ENCODE results near the gene ABHD10. TPM values are rescaled to one million over a fixed set of nuclear protein-coding genes. Genes with fewer than 3 reads are reported as not detected.

Gene ABHD10
- total RNA-seq, 2 experiments from 2014 or later, result 36.3 to 43.7 TPM

GRCh38 chr3:112003321-112004080 is 24.7 kb downstream of the ABHD10 start:
- Mint-ChIP-seq H3K4me1 (ENCODE audit: low read depth) (peaks cover 36% of the 10 kb centered on the region), H3K4me3 (no peak overlapping the region), H3K27me3 (ENCODE audit: low read depth) (no peaks in the 10 kb centered on the region), H3K27ac (no peak overlapping the region), H3K36me3 (ENCODE audit: low read depth) (no peaks in the 10 kb centered on the region), H3K9me3 (ENCODE audit: insufficient read depth) (no peaks in the 10 kb centered on the region)
- ATAC-seq (no peak), DNase-seq (no peak)
- POLR2A ChIA-PET, result interaction anchor here (1.1 kb wide), 1 partner anchor 25 kb away, joined by 6 read pairs; the partner anchor contains the start of gene ABHD10
- CTCF ChIA-PET, result interaction anchor here (0.6 to 20.7 kb wide), 6 partner anchors 9 to 1647 kb away, joined by 3 to 351 read pairs (median 6); no protein-coding TSS in a partner anchor

- DNase-seq, result no peak
- no peak overlapping the region for H3K4me3 Mint-ChIP-seq
- ChIA-PET POLR2A (interaction anchor here (1.1 kb wide), 1 partner anchor 25 kb away, joined by 6 read pairs; the partner anchor contains the start of gene ABHD10), CTCF (interaction anchor here (1.2 to 20.7 kb wide), 4 partner anchors 9 to 39 kb away, joined by 3 to 351 read pairs (median 44); no protein-coding TSS in a partner anchor)
- peaks cover 29% of the 10 kb centered on the region for H3K4me1 Mint-ChIP-seq (ENCODE audit: low read depth)
- no peaks in the 10 kb centered on the region for H3K9me3 Mint-ChIP-seq (ENCODE audit: insufficient read depth)
- no peak for ATAC-seq
- no peak overlapping the region for H3K27ac Mint-ChIP-seq
- H3K27me3 Mint-ChIP-seq (ENCODE audit: low read depth), result no peaks in the 10 kb centered on the region
- no peaks in the 10 kb centered on the region for H3K36me3 Mint-ChIP-seq (ENCODE audit: low read depth)
These were observed 25.4 kb downstream of the ABHD10 start for GRCh38 chr3:112004187-112004586.

- DNase-seq, result no peak
- H3K4me1 Mint-ChIP-seq (ENCODE audit: low read depth), result peaks cover 24% of the 10 kb centered on the region
- no peaks in the 10 kb centered on the region for H3K27me3 Mint-ChIP-seq (ENCODE audit: low read depth)
- no peaks in the 10 kb centered on the region for H3K36me3 Mint-ChIP-seq (ENCODE audit: low read depth)
- ChIA-PET CTCF (interaction anchor here (2.2 to 20.7 kb wide), 3 partner anchors 10 to 39 kb away, joined by 8 to 351 read pairs (median 81); no protein-coding TSS in a partner anchor), POLR2A (no interaction called here)
- no peak overlapping the region for H3K27ac Mint-ChIP-seq
- no peaks in the 10 kb centered on the region for H3K9me3 Mint-ChIP-seq (ENCODE audit: insufficient read depth)
- no peak overlapping the region for H3K4me3 Mint-ChIP-seq
- no peak for ATAC-seq
These were observed 25.8 kb downstream of the ABHD10 start for GRCh38 chr3:112004669-112005068.

GRCh38 chr3:112005091-112005672 is 26.4 kb downstream of the ABHD10 start:
- CTCF ChIA-PET, result interaction anchor here (2.2 to 20.7 kb wide), 3 partner anchors 9 to 38 kb away, joined by 8 to 351 read pairs (median 81); no protein-coding TSS in a partner anchor
- POLR2A ChIA-PET, result no interaction called here
- H3K27ac Mint-ChIP-seq, result no peak overlapping the region
- no peaks in the 10 kb centered on the region for H3K9me3 Mint-ChIP-seq (ENCODE audit: insufficient read depth)
- H3K36me3 Mint-ChIP-seq (ENCODE audit: low read depth), result no peaks in the 10 kb centered on the region
- DNase-seq, result no peak
- H3K4me3 Mint-ChIP-seq, result no peak overlapping the region
- peaks cover 22% of the 10 kb centered on the region for H3K4me1 Mint-ChIP-seq (ENCODE audit: low read depth)
- H3K27me3 Mint-ChIP-seq (ENCODE audit: low read depth), result no peaks in the 10 kb centered on the region
- no peak for ATAC-seq

GRCh38 chr3:112007633-112008032 is 28.8 kb downstream of the ABHD10 start:
- Mint-ChIP-seq H3K4me1 (ENCODE audit: low read depth) (peaks cover 18% of the 10 kb centered on the region), H3K4me3 (no peak overlapping the region), H3K9me3 (ENCODE audit: insufficient read depth) (no peaks in the 10 kb centered on the region), H3K27me3 (ENCODE audit: low read depth) (no peaks in the 10 kb centered on the region), H3K27ac (no peak overlapping the region), H3K36me3 (ENCODE audit: low read depth) (no peaks in the 10 kb centered on the region)
- ChIA-PET POLR2A (no interaction called here), CTCF (interaction anchor here (1.2 to 2.7 kb wide), 6 partner anchors 9 to 290 kb away, joined by 3 to 14 read pairs (median 6); no protein-coding TSS in a partner anchor)
- no peak for DNase-seq
- no peak for ATAC-seq

GRCh38 chr3:112009670-112010069 is 30.8 kb downstream of the ABHD10 start:
- Mint-ChIP-seq H3K9me3 (ENCODE audit: insufficient read depth) (no peaks in the 10 kb centered on the region), H3K36me3 (ENCODE audit: low read depth) (no peaks in the 10 kb centered on the region), H3K27me3 (ENCODE audit: low read depth) (no peaks in the 10 kb centered on the region), H3K27ac (no peak overlapping the region), H3K4me3 (no peak overlapping the region), H3K4me1 (ENCODE audit: low read depth) (peaks cover 13% of the 10 kb centered on the region)
- POLR2A ChIA-PET, result no interaction called here
- CTCF ChIA-PET, result interaction anchor here (0.7 to 9.8 kb wide), 2 partner anchors 15 to 34 kb away, joined by 3 to 351 read pairs; partner anchors contain the start of gene TAGLN3
- DNase-seq (peak; percentile 14), ATAC-seq (no peak)

GRCh38 chr3:112010636-112011035 is 31.8 kb downstream of the ABHD10 start:
- ChIA-PET POLR2A (no interaction called here), CTCF (interaction anchor here (9.8 kb wide), 1 partner anchor 16 kb away, joined by 351 read pairs; the partner anchor contains the start of gene TAGLN3)
- Mint-ChIP-seq H3K36me3 (ENCODE audit: low read depth) (no peaks in the 10 kb centered on the region), H3K27ac (no peak overlapping the region), H3K4me1 (ENCODE audit: low read depth) (peaks cover 13% of the 10 kb centered on the region), H3K9me3 (ENCODE audit: insufficient read depth) (no peaks in the 10 kb centered on the region), H3K27me3 (ENCODE audit: low read depth) (no peaks in the 10 kb centered on the region), H3K4me3 (no peak overlapping the region)
- ATAC-seq (no peak), DNase-seq (peak; percentile 9)

- Mint-ChIP-seq H3K27me3 (ENCODE audit: low read depth) (no peaks in the 10 kb centered on the region), H3K36me3 (ENCODE audit: low read depth) (no peaks in the 10 kb centered on the region), H3K4me1 (ENCODE audit: low read depth) (peaks cover 13% of the 10 kb centered on the region), H3K27ac (no peak overlapping the region), H3K4me3 (no peak overlapping the region), H3K9me3 (ENCODE audit: insufficient read depth) (no peaks in the 10 kb centered on the region)
- POLR2A ChIA-PET, result interaction anchor here (0.5 kb wide), 1 partner anchor 116 kb away, joined by 3 read pairs; no protein-coding TSS in a partner anchor
- CTCF ChIA-PET, result interaction anchor here (3.1 to 9.8 kb wide), 2 partner anchors 17 to 44 kb away, joined by 40 to 351 read pairs; partner anchors contain the start of gene TAGLN3
- ATAC-seq (no peak), DNase-seq (peak; percentile 10)
These were observed 32.6 kb downstream of the ABHD10 start for GRCh38 chr3:112011376-112011940.

- no peaks in the 10 kb centered on the region for H3K36me3 Mint-ChIP-seq (ENCODE audit: low read depth)
- DNase-seq (no peak), ATAC-seq (no peak)
- H3K9me3 Mint-ChIP-seq (ENCODE audit: insufficient read depth), result no peaks in the 10 kb centered on the region
- ChIA-PET POLR2A (interaction anchor here (1.0 to 1.8 kb wide), 2 partner anchors 23 to 33 kb away, joined by 3 to 9 read pairs; partner anchors contain the start of gene ABHD10), CTCF (interaction anchor here (0.7 to 9.8 kb wide), 26 partner anchors 12 to 344 kb away, joined by 3 to 351 read pairs (median 8); partner anchors contain the start of genes ABHD10, PHLDB2, TAGLN3 and TMPRSS7)
- H3K4me3 Mint-ChIP-seq, result no peak overlapping the region
- no peaks in the 10 kb centered on the region for H3K27me3 Mint-ChIP-seq (ENCODE audit: low read depth)
- peaks cover 13% of the 10 kb centered on the region for H3K4me1 Mint-ChIP-seq (ENCODE audit: low read depth)
- H3K27ac Mint-ChIP-seq, result peak overlapping the region; percentile 53
These were observed 33.6 kb downstream of the ABHD10 start for GRCh38 chr3:112012205-112012992.

- ChIA-PET POLR2A (interaction anchor here (1.0 to 1.8 kb wide), 2 partner anchors 24 to 34 kb away, joined by 3 to 9 read pairs; partner anchors contain the start of gene ABHD10), CTCF (interaction anchor here (0.6 to 9.8 kb wide), 53 partner anchors 9 to 403 kb away, joined by 3 to 351 read pairs (median 4); partner anchors contain the start of genes ABHD10, PHLDB2, TAGLN3 and TMPRSS7)
- H3K4me3 Mint-ChIP-seq, result no peak overlapping the region
- no peaks in the 10 kb centered on the region for H3K27me3 Mint-ChIP-seq (ENCODE audit: low read depth)
- DNase-seq, result peak; percentile 74
- H3K9me3 Mint-ChIP-seq (ENCODE audit: insufficient read depth), result no peaks in the 10 kb centered on the region
- no peaks in the 10 kb centered on the region for H3K36me3 Mint-ChIP-seq (ENCODE audit: low read depth)
- peaks cover 13% of the 10 kb centered on the region for H3K4me1 Mint-ChIP-seq (ENCODE audit: low read depth)
- peak; percentile 88 for ATAC-seq
- H3K27ac Mint-ChIP-seq, result peak overlapping the region; percentile 53
These were observed 34.4 kb downstream of the ABHD10 start for GRCh38 chr3:112013058-112013783.

Measured in activated CD8-positive, alpha-beta T cell treated with anti-CD3 and anti-CD28 coated beads, Interleukin-2, amount 10 ng/mL, durations not matched to agents 7 days and 5 days (primary cell).